GM12891 (cell line): ENCODE measurements around the gene SCAF1.

Source experiments
- PAX5 ChIP-seq: IDR thresholded peaks from 2 replicates; pipeline ENCODE4 v1.6.1; 2011; ENCODE audit warnings: low read length, moderate library complexity, mild to moderate bottlenecking; ENCODE audit not compliant: insufficient read depth, severe bottlenecking
- POLR2A ChIP-seq: IDR thresholded peaks from 2 replicates; pipeline ENCODE4 v1.6.1; 2011; ENCODE audit warnings: low read depth, low read length, control low read depth
- POLR2AphosphoS5 ChIP-seq: IDR thresholded peaks from 2 replicates; pipeline ENCODE4 v1.6.1; 2011; ENCODE audit warnings: low read depth, low read length, control low read depth
- POU2F2 ChIP-seq: IDR thresholded peaks from 2 replicates; pipeline ENCODE4 v1.6.1; 2011; ENCODE audit warnings: low read depth, mild to moderate bottlenecking, control low read depth, low read length, moderate library complexity
- SPI1 ChIP-seq: IDR thresholded peaks from 2 replicates; pipeline ENCODE4 v1.6.1; 2011; ENCODE audit warnings: low read depth, low read length, control low read depth
- TAF1 ChIP-seq: IDR thresholded peaks from 2 replicates; pipeline ENCODE4 v1.6.1; 2011; ENCODE audit warnings: low read depth, low read length, control low read depth

- TF ChIP-seq POLR2A (no peak), TAF1 (no peak), POLR2AphosphoS5 (no peak), SPI1 (no peak), POU2F2 (no peak), PAX5 (no peak)
These were observed 50.1 kb downstream of the SCAF1 start for GRCh38 chr19:49692147-49692506.
